Panc1 (cell line): Measurements from ENCODE around the gene RAD1. TPM values are rescaled to one million over a fixed set of nuclear protein-coding genes. Genes with fewer than 3 reads are reported as not detected.

Source experiments
- ATAC-seq: fragments of 200-7000 bp; cut with Tn5 transposase; 2 replicates; pipeline ENCODE4 v1.9.1; 2020; ENCODE audit warnings: mild to moderate bottlenecking, moderate library complexity
- BruUV-seq: library from RNA; stranded (reverse); fragments of 400-500 nt; replicated peaks from 2 replicates; lab custom pipeline; 2021; lab: Mats Ljungman, UMichigan
- CTCF ChIA-PET: fragments of 300-600 bp; sonication (Branson Sonifier 250); formaldehyde crosslinking; loops from one replicate; lab custom pipeline; 2022; ENCODE audit warnings: antibody characterized with exemption; lab: Charles Lee
- POLR2A ChIA-PET: fragments of 300-600 bp; sonication (Branson Sonifier 250); formaldehyde crosslinking; loops from one replicate; lab custom pipeline; 2022; ENCODE audit warnings: antibody characterized with exemption; lab: Charles Lee
- DNase-seq: peaks from one replicate; pipeline ENCODE4 v3.0.0-alpha.2; 2010; ENCODE audit warnings: low read depth, low spot score
- H3K27ac ChIP-seq: 2 replicates; pipeline ENCODE4 v1.5.1; 2011; ENCODE audit warnings: mild to moderate bottlenecking, low read length, inconsistent platforms
- H3K27me3 ChIP-seq: fragments of 200-500 bp; sonication (Bioruptor generic); 2 replicates; pipeline ENCODE4 v1.6.0; 2014; ENCODE audit warnings: low read length, inconsistent platforms; ENCODE audit not compliant: control insufficient read depth, insufficient read depth
- H3K36me3 ChIP-seq: fragments of 200-500 bp; sonication (Bioruptor generic); 2 replicates; pipeline ENCODE4 v1.5.1; 2014; ENCODE audit warnings: inconsistent platforms, mild to moderate bottlenecking, low read length, moderate library complexity; ENCODE audit not compliant: control insufficient read depth, insufficient read depth
- H3K4me1 ChIP-seq: 2 replicates; pipeline ENCODE4 v1.5.1; 2011; ENCODE audit warnings: inconsistent platforms, mild to moderate bottlenecking, low read length, moderate library complexity; ENCODE audit not compliant: control insufficient read depth, insufficient read depth
- H3K4me3 ChIP-seq, 2 experiments: 2 replicates each; pipeline ENCODE4 v1.5.1; 2011 to 2012; ENCODE audit warnings: low read depth in 2 of 2, low read length in 2 of 2, mild to moderate bottlenecking in 2 of 2, inconsistent platforms in 1 of 2, moderate library complexity in 1 of 2
- H3K9me3 ChIP-seq: fragments of 200-500 bp; sonication (Bioruptor generic); 2 replicates; pipeline ENCODE4 v1.5.1; 2014; ENCODE audit warnings: low read depth, mild to moderate bottlenecking, inconsistent platforms, low read length, moderate library complexity; ENCODE audit not compliant: control insufficient read depth, insufficient read depth
- CTCF ChIP-seq: fragments of 450-650 bp; IDR thresholded peaks from 2 replicates; pipeline ENCODE4 v1.5.1; 2017; ENCODE audit warnings: mild to moderate bottlenecking
- POLR2AphosphoS5 ChIP-seq: IDR thresholded peaks from 2 replicates; pipeline ENCODE4 v1.6.1; 2012; ENCODE audit warnings: mild to moderate bottlenecking, low read depth, low read length, moderate library complexity
- REST ChIP-seq, 2 experiments: IDR thresholded peaks; 2 replicates each; pipeline ENCODE4 v1.6.1; 2011 to 2012; ENCODE audit warnings: low read depth in 2 of 2, control low read depth in 1 of 2, low read length in 1 of 2, mild to moderate bottlenecking in 1 of 2, moderate library complexity in 1 of 2; ENCODE audit not compliant: insufficient read depth in 1 of 2
- SIN3A ChIP-seq: IDR thresholded peaks from 2 replicates; pipeline ENCODE4 v1.6.1; 2012; ENCODE audit warnings: low read depth, mild to moderate bottlenecking, low read length, moderate library complexity, borderline replicate concordance; ENCODE audit not compliant: insufficient read depth
- TCF7L2 ChIP-seq: IDR thresholded peaks from 2 replicates; pipeline ENCODE4 v1.6.1; 2011; ENCODE audit warnings: mild to moderate bottlenecking, low read depth, low read length, inconsistent platforms
- in situ Hi-C: cut with HindIII; loops from 2 replicates; pipeline ENCODE4 v1.10.0; 2016; ENCODE audit warnings: low sequenced_read_pairs, low pct_unique_long_range_greater_than_20kb
- intact Hi-C: fragments of 100-400 bp; cut with micrococcal nuclease; formaldehyde crosslinking; loops from one replicate; pipeline ENCODE4 v1.10.0; 2022; ENCODE audit not compliant: unreplicated experiment
- total RNA-seq: library from RNA; stranded (reverse); gene quantifications from one replicate; pipeline ENCODE4 v1.2.1, GENCODE V29; 2021; ENCODE audit not compliant: unreplicated experiment

Gene RAD1
- total RNA-seq, 1 experiment from 2014 or later: 31.8 TPM

DNA sequence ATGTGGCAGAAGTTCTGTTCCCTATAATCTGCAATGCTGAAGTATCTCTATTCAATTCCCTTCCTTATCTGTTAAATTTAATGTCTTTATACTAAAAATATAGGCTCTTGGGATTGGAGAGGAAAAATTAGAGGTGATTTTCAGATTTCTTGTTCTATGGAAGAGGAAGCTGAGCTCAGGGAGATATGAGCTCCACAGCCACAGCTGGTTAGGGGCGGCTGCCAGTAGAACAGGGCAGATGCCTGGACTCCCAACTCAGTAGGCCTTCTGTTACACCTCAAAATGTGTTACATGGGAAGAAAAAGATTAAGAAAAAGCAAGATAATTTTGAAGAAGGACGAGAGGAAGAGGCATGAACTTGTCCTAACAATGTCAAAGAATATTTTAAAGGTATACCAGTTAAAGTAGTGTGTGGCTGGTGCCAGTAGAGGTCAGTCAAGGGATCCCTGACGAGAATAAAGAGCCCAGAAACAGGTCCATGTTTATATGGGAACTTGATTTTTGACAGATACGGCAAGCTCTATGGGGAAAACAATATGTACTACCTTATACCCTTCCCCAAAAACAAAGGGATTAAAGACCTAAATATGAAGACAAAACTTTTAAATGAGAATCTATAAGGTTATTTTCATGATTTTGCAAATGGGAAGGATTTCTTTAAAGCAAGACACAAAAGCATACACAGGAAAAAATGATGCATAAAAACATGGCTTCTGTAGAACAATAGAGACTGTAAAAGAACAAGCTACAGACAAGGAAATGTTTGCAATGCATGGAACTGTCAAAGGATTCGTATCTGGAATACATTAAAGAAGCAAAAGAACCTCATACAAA is 42.8 kb upstream of the RAD1 start:
- POLR2A ChIA-PET: no interaction called here
- TF ChIP-seq TCF7L2 (no peak), CTCF (peak; percentile 75)
- in situ Hi-C loops (no loop called here), intact Hi-C loops (loop anchor here (5.0 kb wide), 1 partner anchor 44 kb away; no protein-coding TSS in a partner anchor)
- BruUV-seq: no TSS peak
- Histone ChIP-seq H3K4me1 (no peaks in the 10 kb centered on the region), H3K9me3 (no peaks in the 10 kb centered on the region), H3K36me3 (peaks cover 15% of the 10 kb centered on the region; the same call in 1 of the 2 replicates), H3K27ac (no peak overlapping the region), H3K27me3 (no peaks in the 10 kb centered on the region), H3K4me3 (no peak overlapping the region)
- CTCF ChIA-PET: no interaction called here
- ATAC-seq: peak; percentile 81
- DNase-seq: peak; percentile 15

DNA sequence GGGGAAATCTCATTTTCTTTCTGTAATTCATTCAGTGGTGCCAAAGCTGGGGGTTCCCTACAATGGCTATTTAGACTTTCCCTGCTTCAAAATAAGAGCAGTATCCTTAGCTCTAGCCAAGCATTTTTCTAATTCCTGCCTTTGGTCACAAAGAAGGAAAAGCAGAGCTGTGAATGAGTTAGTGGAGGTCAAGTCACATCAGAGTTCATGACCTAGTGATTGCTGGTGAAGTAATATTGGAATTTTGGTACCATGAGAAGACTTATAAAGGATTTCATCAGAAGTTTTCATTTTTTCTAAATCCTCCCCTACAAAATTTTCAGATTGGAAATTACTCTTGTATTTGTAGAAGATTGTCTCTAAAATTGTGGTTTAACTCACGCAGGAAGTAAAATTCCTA is 42.0 kb upstream of the RAD1 start:
- ATAC-seq (no peak), DNase-seq (no peak)
- TF ChIP-seq POLR2AphosphoS5 (no peak), REST (IDR thresholded peaks at IDR 0.05; ENCODE audit: insufficient read depth in 1 of 2, low read depth in 2 of 2, low read length in 1 of 2) (no peak), SIN3A (no peak)
- Histone ChIP-seq H3K4me1 (no peaks in the 10 kb centered on the region), H3K36me3 (peaks cover 15% of the 10 kb centered on the region; the same call in 1 of the 2 replicates), H3K27ac (no peak overlapping the region), H3K27me3 (no peaks in the 10 kb centered on the region), H3K9me3 (no peaks in the 10 kb centered on the region), H3K4me3 (no peak overlapping the region)
- in situ Hi-C loops (no loop called here), intact Hi-C loops (loop anchor here (5.0 kb wide), 1 partner anchor 45 kb away; no protein-coding TSS in a partner anchor)
- CTCF ChIA-PET: interaction anchor here (0.5 kb wide), 1 partner anchor 30 kb away, joined by 3 read pairs; no protein-coding TSS in a partner anchor
- POLR2A ChIA-PET: no interaction called here
- no TSS peak for BruUV-seq

- no peak for TF ChIP-seq TCF7L2
- POLR2A ChIA-PET: no interaction called here
- Histone ChIP-seq H3K36me3 (peaks cover 31% of the 10 kb centered on the region), H3K9me3 (no peaks in the 10 kb centered on the region), H3K27ac (no peak overlapping the region), H3K27me3 (no peaks in the 10 kb centered on the region), H3K4me3 (no peak overlapping the region), H3K4me1 (no peaks in the 10 kb centered on the region)
- no peak for ATAC-seq
- intact Hi-C loops (no loop called here), in situ Hi-C loops (no loop called here)
- no TSS peak for BruUV-seq
- CTCF ChIA-PET: no interaction called here
- DNase-seq: no peak
Measured at GRCh38 chr5:34944460-34945047, 29.2 kb upstream of the RAD1 start.
